Sigmoid colon (tissue), 7 donors: ENCODE measurements around the gene TMC1. TPM values are rescaled to one million over a fixed set of nuclear protein-coding genes. Genes with fewer than 3 reads are reported as not detected.

Source experiments
- DNase-seq: peaks from one replicate; pipeline ENCODE4 v3.0.0-alpha.2; 2019
- H3K27ac ChIP-seq, 4 donors: fragments of 200-600 bp; sonication (generic); one replicate each; pipeline ENCODE4 v1.5.1; 2016 to 2019; ENCODE audit warnings: mild to moderate bottlenecking in 1 of 4
- H3K27me3 ChIP-seq, 3 donors: fragments of 200-600 bp; sonication (generic); one replicate each; pipeline ENCODE4 v1.5.1; 2019; ENCODE audit warnings: mild to moderate bottlenecking in 1 of 3
- H3K36me3 ChIP-seq, 4 donors: fragments of 200-600 bp; sonication (generic); one replicate each; pipeline ENCODE4 v1.5.1; 2016 to 2019
- H3K4me1 ChIP-seq, 4 donors: fragments of 200-600 bp; sonication (generic); one replicate each; pipeline ENCODE4 v1.5.1; 2017 to 2019
- H3K4me3 ChIP-seq, 4 donors: fragments of 200-600 bp; sonication (generic); one replicate each; pipeline ENCODE4 v1.5.1; 2017 to 2019; ENCODE audit warnings: mild to moderate bottlenecking in 2 of 4, moderate library complexity in 1 of 4
- H3K9me3 ChIP-seq, 4 donors: fragments of 200-600 bp in 3 of 4; sonication (generic) in 3 of 4; one replicate each; pipeline versions ENCODE4 v1.5.1 to v1.6.1; 2013 to 2019
- CTCF ChIP-seq, 4 experiments: fragments of 450-650 bp in 3 of 4; fragments of 200-600 bp in 1 of 4; IDR thresholded peaks; one replicate each; pipeline ENCODE4 v1.5.1; 2016 to 2019; ENCODE audit warnings: antibody characterized with exemption in 4 of 4, mild to moderate bottlenecking in 3 of 4, moderate library complexity in 2 of 4
- EP300 ChIP-seq, 4 donors: sonication (generic); formaldehyde crosslinking; IDR thresholded peaks; one replicate each; pipeline ENCODE4 v1.6.1; 2017; ENCODE audit warnings: antibody characterized with exemption in 4 of 4
- POLR2A ChIP-seq, 2 donors: fragments of 450-650 bp; IDR thresholded peaks; one replicate each; pipeline ENCODE4 v1.6.1; 2016; ENCODE audit warnings: antibody characterized with exemption in 2 of 2, mild to moderate bottlenecking in 2 of 2, moderate library complexity in 2 of 2
- POLR2AphosphoS5 ChIP-seq, 4 donors: sonication (generic); formaldehyde crosslinking; IDR thresholded peaks; one replicate each; pipeline ENCODE4 v1.6.1; 2017; ENCODE audit warnings: antibody characterized with exemption in 4 of 4
- WGBS, 2 donors: extraction: QIAGEN DNeasy Blood & Tissue Kit; methylation state at CpG; one replicate each; pipeline ENCODE4 v1.1.7; 2013; 5-methylcytosine and 5-hydroxymethylcytosine counted together
- intact Hi-C: fragments of 100-400 bp; cut with DNase I; formaldehyde crosslinking; loops from one replicate; pipeline ENCODE4 v1.15.1; 2023
- polyA plus RNA-seq, 3 donors: library from polyadenylated mRNA; stranded (reverse); fragments of 200-250 nt; gene quantifications; one replicate each; pipeline ENCODE4 v1.2.3, GENCODE V29; 2013
- total RNA-seq, 4 donors: library from RNA; depleted of rRNA; stranded (reverse); fragments of >200 nt; gene quantifications; one replicate each; pipeline ENCODE4 v1.1.0, GENCODE V29; 2016
- donor health status: healthy with polysubstance abuse.
- donor health status: Bipolar disorder and iron deficiency.
- donor health status: healthy.

The TMC1 gene
- total and polyA plus RNA-seq, 7 donors = under 0.01 to 1.5 (median 0.51) TPM; not detected in 4

GRCh38 chr9:72658703-72659102, 137.3 kb downstream of the TMC1 start:
- H3K4me1 ChIP-seq = no peaks in the 10 kb centered on the region
- H3K9me3 ChIP-seq = no peaks in the 10 kb centered on the region
- no peaks in the 10 kb centered on the region for H3K36me3 ChIP-seq
- no peak overlapping the region for H3K27ac ChIP-seq
- 85% methylated on average over 2 of the region's 2 CpGs for WGBS, 2 donors
- no peak for TF ChIP-seq EP300 (IDR thresholded peaks at IDR 0.05)
- TF ChIP-seq CTCF (IDR thresholded peaks at IDR 0.05) = no peak
- TF ChIP-seq POLR2A (IDR thresholded peaks at IDR 0.05) = no peak
- intact Hi-C loops = no loop called here
- no peaks in the 10 kb centered on the region for H3K27me3 ChIP-seq
- no peak overlapping the region for H3K4me3 ChIP-seq
- no peak for DNase-seq

DNA sequence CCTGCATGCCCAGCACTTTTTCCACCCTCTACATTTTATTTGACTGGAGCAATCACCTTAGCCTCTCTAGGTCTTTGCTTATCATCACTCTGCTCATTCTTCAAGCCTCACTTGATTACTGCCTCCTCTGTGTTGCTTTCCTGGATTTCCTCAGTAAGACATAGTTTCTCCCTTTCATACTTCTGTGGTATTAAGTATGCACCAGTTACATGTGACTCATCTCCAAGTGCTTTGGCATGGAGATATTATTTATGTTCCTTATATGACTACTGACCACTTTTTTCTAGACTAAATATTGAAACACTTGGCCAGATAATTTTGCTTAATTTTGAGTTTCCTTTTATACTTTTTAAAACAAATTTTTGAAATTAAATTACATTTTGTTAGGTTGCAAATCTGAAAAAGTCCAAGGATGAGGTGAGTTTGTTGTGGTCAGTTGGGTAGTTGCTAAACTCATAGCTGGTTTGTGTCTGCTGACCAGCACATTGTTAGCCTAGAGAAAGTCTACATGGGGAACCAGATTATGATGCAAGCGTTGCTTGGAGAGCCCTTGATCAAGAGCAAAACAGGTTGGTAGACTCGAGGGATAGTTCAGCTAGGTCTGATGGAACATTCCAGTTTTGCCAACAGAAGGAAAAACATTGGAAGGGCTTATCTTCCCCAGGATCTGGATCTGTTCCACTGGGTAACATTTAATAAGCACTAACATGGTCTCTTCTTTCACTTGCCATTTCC, 140.2 kb downstream of the TMC1 start:
- intact Hi-C loops = no loop called here

DNA sequence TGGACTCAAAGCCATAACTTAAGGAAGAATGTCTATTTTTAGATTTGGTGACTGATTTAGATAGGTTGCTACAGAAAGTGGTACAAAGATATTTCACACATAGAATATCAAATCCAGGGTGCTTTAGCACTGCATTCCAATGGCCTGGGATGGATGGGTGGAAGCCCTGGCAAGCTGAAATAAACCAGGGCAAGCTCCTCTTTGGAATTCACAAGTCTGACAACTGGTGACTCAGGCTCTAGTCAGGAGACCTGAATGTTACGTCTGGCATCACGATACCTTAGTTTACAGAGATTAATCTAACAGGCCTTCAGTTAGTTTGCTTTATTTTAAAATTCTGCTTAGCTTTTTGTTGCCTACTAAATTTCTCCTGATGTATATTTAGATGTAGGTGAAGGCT, 144.0 kb downstream of the TMC1 start:
- Histone ChIP-seq H3K27ac (peak overlapping the region in 1 of 4 donors; percentile 52), H3K4me3 (no peak overlapping the region), H3K27me3 (no peaks in the 10 kb centered on the region), H3K9me3 (no peaks in the 10 kb centered on the region), H3K36me3 (no peaks in the 10 kb centered on the region), H3K4me1 (peaks cover 0 to 3% (median 0%) of the 10 kb centered on the region in 4 donors)
- no peak for DNase-seq
- TF ChIP-seq POLR2AphosphoS5 (IDR thresholded peaks at IDR 0.05) (peak in 1 of 4 donors; percentile 7), EP300 (IDR thresholded peaks at IDR 0.05) (no peak)
- intact Hi-C loops = no loop called here
- 92 to 98% methylated on average over 2 of the region's 2 CpGs for WGBS, 2 donors

More for the DNA sequence above, 140.2 kb downstream of the TMC1 start:
- H3K27ac ChIP-seq = no peak overlapping the region
- WGBS, 2 donors = 80 to 83% methylated on average over 2 of the region's 2 CpGs
- no peaks in the 10 kb centered on the region for H3K9me3 ChIP-seq
- DNase-seq = no peak
- H3K36me3 ChIP-seq = no peaks in the 10 kb centered on the region
- no peaks in the 10 kb centered on the region for H3K27me3 ChIP-seq
- no peak for TF ChIP-seq CTCF (IDR thresholded peaks at IDR 0.05)
- no peak for TF ChIP-seq EP300 (IDR thresholded peaks at IDR 0.05)
- TF ChIP-seq POLR2AphosphoS5 (IDR thresholded peaks at IDR 0.05) = no peak
- TF ChIP-seq POLR2A (IDR thresholded peaks at IDR 0.05) = no peak
- peaks cover 0 to 3% (median 0%) of the 10 kb centered on the region in 4 donors for H3K4me1 ChIP-seq
- no peak overlapping the region for H3K4me3 ChIP-seq

DNA sequence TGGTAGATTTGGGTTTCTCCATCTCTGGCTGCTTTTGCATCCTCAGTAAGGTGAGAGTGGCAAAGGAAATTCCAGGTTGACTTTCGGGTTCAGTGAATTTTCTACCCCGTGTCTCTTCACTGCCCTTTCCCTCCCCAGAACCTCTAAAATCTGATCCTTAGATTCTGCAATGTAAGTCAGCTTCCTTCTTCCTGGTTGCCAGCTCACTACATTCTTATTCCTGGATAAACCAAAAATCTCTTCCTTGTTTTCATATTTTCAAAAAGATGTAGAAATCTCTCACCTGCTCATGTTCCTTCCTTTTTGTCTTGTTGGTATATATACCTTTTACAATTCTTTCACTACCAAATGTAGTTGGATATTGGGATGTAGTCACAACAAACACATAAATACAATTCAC, 145.8 kb downstream of the TMC1 start:
- Histone ChIP-seq H3K36me3 (no peaks in the 10 kb centered on the region), H3K27me3 (no peaks in the 10 kb centered on the region), H3K9me3 (no peaks in the 10 kb centered on the region), H3K4me1 (peaks cover 0 to 3% (median 0%) of the 10 kb centered on the region in 4 donors), H3K4me3 (no peak overlapping the region), H3K27ac (no peak overlapping the region)
- no peak for DNase-seq
- intact Hi-C loops = no loop called here
- WGBS, 2 donors = 57 to 71% methylated on average over 2 of the region's 2 CpGs
- TF ChIP-seq POLR2A (IDR thresholded peaks at IDR 0.05) = no peak
- no peak for TF ChIP-seq CTCF (IDR thresholded peaks at IDR 0.05)
- no peak for TF ChIP-seq EP300 (IDR thresholded peaks at IDR 0.05)
- no peak for TF ChIP-seq POLR2AphosphoS5 (IDR thresholded peaks at IDR 0.05)

DNA sequence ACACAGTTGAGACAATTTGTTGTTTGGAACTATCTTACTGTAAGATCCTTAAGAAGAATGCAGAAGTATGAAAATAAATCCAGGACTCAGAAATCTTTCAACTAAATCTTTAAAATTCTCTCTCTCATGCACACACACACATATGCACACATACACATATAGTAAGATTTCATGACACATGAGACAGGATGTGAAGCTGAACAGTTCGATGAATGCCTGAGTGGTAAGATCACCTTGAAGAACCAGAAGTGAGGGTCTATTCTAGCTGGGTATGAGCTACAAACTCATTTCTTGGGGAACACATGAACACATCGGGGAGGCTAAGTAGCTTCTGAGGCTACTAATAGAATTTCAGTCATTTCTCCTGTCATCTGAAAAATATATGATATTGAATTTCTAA, 153.6 kb downstream of the TMC1 start:
- H3K27me3 ChIP-seq = no peaks in the 10 kb centered on the region
- DNase-seq = no peak
- WGBS, 2 donors = 89 to 91% methylated on average over 2 of the region's 2 CpGs
- intact Hi-C loops = no loop called here
- TF ChIP-seq CTCF (IDR thresholded peaks at IDR 0.05) (no peak), EP300 (IDR thresholded peaks at IDR 0.05) (no peak), POLR2A (IDR thresholded peaks at IDR 0.05) (no peak), POLR2AphosphoS5 (IDR thresholded peaks at IDR 0.05) (no peak)
- no peaks in the 10 kb centered on the region for H3K9me3 ChIP-seq
- H3K4me1 ChIP-seq = no peaks in the 10 kb centered on the region
- H3K36me3 ChIP-seq = no peaks in the 10 kb centered on the region
- H3K27ac ChIP-seq = no peak overlapping the region
- no peak overlapping the region for H3K4me3 ChIP-seq
